AG04450 (cell line): ENCODE measurements around the gene DDOST. TPM values are rescaled to one million over a fixed set of nuclear protein-coding genes. Genes with fewer than 3 reads are reported as not detected.
"Not testable (repeated sequence)": the region's sequence is repeated elsewhere in the genome, so short reads cannot be mapped to it uniquely, and the experiment has no call there.

Experiments
- CTCF ChIA-PET: fragments of 300-600, 350-600 bp; formaldehyde crosslinking; extraction: SDS; loops from one replicate; lab custom pipeline; 2022; ENCODE audit warnings: antibody characterized with exemption, inconsistent platforms; lab: Charles Lee
- POLR2A ChIA-PET: fragments of 350-600 bp; formaldehyde crosslinking; extraction: SDS; loops from one replicate; lab custom pipeline; 2021; ENCODE audit warnings: antibody characterized with exemption, inconsistent platforms; lab: Yijun Ruan, JAX
- DNase-seq: peaks from one replicate; pipeline ENCODE4 v3.0.0-alpha.2; 2011; ENCODE audit warnings: low read depth, low spot score
- H3K27ac ChIP-seq: one replicate; pipeline ENCODE4 v1.5.1; 2012; ENCODE audit warnings: low read depth, low read length, control low read depth
- H3K27me3 ChIP-seq: one replicate; pipeline ENCODE4 v1.6.0; 2012; ENCODE audit warnings: low read length; ENCODE audit not compliant: control insufficient read depth, insufficient read depth
- H3K4me3 ChIP-seq: 2 replicates; pipeline ENCODE4 v1.5.1; 2011; ENCODE audit warnings: mild to moderate bottlenecking, low read depth, low read length, control low read depth
- H3K9me3 ChIP-seq: 2 replicates; pipeline ENCODE4 v1.5.1; 2012; ENCODE audit warnings: low read length; ENCODE audit not compliant: control insufficient read depth, insufficient read depth
- CTCF ChIP-seq: IDR thresholded peaks from 2 replicates; pipeline ENCODE4 v1.5.1; 2011; ENCODE audit warnings: low read depth, low read length, control low read depth, inconsistent platforms
- polyA plus RNA-seq: library from polyadenylated mRNA; depleted of rRNA; stranded (reverse); fragments of >200 nt; gene quantifications from 2 replicates; pipeline ENCODE4 v1.2.3, GENCODE V29; 2011

Gene DDOST
- polyA plus RNA-seq, 1 experiment: 494 TPM

DNA sequence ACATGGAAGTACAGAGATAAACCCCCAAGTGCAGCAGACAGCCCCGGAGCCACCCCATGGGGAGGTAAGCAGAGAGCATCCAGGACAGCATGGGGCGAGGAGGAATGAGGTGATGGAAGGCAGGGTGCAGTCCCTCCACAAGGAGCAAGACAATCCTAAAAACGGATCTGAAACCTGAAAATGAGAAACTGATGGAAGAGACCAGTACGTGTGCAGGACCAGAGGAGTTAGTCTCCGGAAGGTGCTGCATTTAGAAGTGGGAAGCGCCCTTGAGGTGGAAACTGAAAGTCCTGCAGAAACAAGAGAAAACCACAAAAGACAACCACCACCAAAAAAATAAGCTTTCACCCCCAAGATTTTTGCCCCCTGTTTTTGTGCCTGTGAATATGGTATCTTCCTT, 17.4 kb upstream of the DDOST start:
- Histone ChIP-seq H3K9me3 (no peaks in the 10 kb centered on the region), H3K27me3 (no peaks in the 10 kb centered on the region), H3K27ac (no peak overlapping the region), H3K4me3 (no peak overlapping the region)
- DNase-seq: no peak
- no peak for TF ChIP-seq CTCF
- POLR2A ChIA-PET: no interaction called here
- CTCF ChIA-PET: no interaction called here

GRCh38 chr1:20673626-20674025, 12.5 kb upstream of the DDOST start:
- DNase-seq, H3K9me3 ChIP-seq, H3K4me3 ChIP-seq, H3K27ac ChIP-seq, POLR2A ChIA-PET, H3K27me3 ChIP-seq: not testable (repeated sequence)
- CTCF ChIA-PET: interaction anchor here (1.0 kb wide), 1 partner anchor 23 kb away, joined by 3 read pairs; no protein-coding TSS in a partner anchor

- DNase-seq: no peak
- CTCF ChIA-PET: no interaction called here
- H3K27me3 ChIP-seq: no peaks in the 10 kb centered on the region
- H3K27ac ChIP-seq: no peak overlapping the region
- no peaks in the 10 kb centered on the region for H3K9me3 ChIP-seq
- H3K4me3 ChIP-seq: no peak overlapping the region
- POLR2A ChIA-PET: interaction anchor here (0.7 kb wide), 1 partner anchor 114 kb away, joined by 4 read pairs; the partner anchor contains the start of gene HP1BP3
- TF ChIP-seq CTCF: no peak
Measured at GRCh38 chr1:20672265-20672632, 11.1 kb upstream of the DDOST start.

DNA sequence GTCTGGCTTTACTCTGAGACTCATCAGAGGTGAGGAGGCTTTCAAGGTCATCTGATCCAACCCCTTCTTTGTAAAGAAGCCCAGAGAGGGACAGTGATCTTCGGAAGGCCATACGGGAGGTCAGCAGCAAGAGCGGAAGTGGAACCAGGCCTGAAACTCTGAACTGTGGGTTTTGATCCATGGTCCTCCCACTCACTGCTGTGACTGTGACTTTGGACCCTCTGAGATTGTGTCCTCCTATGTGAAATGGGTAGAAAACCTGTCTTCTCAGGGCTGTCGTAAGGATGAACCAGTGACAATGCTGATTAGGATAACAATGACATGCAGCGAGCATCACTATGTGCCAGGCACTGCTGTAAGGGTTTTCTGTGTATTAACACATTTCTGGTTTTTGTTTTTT, 9.8 kb upstream of the DDOST start:
- DNase-seq: no peak
- POLR2A ChIA-PET: no interaction called here
- Histone ChIP-seq H3K4me3 (no peak overlapping the region), H3K27me3 (no peaks in the 10 kb centered on the region), H3K27ac (no peak overlapping the region), H3K9me3 (no peaks in the 10 kb centered on the region)
- CTCF ChIA-PET: no interaction called here
- TF ChIP-seq CTCF: no peak

- TF ChIP-seq CTCF: no peak
- no peaks in the 10 kb centered on the region for H3K27me3 ChIP-seq
- no peak overlapping the region for H3K27ac ChIP-seq
- no peak for DNase-seq
- ChIA-PET CTCF (interaction anchor here (0.6 kb wide), 1 partner anchor 522 kb away, joined by 8 read pairs; no protein-coding TSS in a partner anchor), POLR2A (interaction anchor here (0.6 kb wide), 1 partner anchor 195 kb away, joined by 4 read pairs; no protein-coding TSS in a partner anchor)
- H3K9me3 ChIP-seq: no peaks in the 10 kb centered on the region
- H3K4me3 ChIP-seq: no peak overlapping the region
Measured at GRCh38 chr1:20668581-20668980, 7.4 kb upstream of the DDOST start.
